HEK293 (cell line): ENCODE data around the gene TSPAN13.

ENCODE experiments used
- TCF7L2 ChIP-seq: IDR thresholded peaks from 2 replicates; pipeline ENCODE4 v1.6.1; 2011; ENCODE audit warnings: low read depth, mild to moderate bottlenecking, inconsistent platforms, low read length, moderate library complexity, borderline replicate concordance
- ZBTB1 ChIP-seq: fragments of 450-650 bp; formaldehyde crosslinking; IDR thresholded peaks from 2 replicates; pipeline ENCODE4 v1.5.1; 2016; ENCODE audit warnings: missing biosample characterization, missing genetic modification characterization
- ZFP69B ChIP-seq: fragments of 450-650 bp; formaldehyde crosslinking; IDR thresholded peaks from 2 replicates; pipeline ENCODE4 v1.5.1; 2016; ENCODE audit warnings: missing biosample characterization, missing genetic modification characterization
- ZNF302 ChIP-seq: fragments of 450-650 bp; formaldehyde crosslinking; IDR thresholded peaks from 2 replicates; pipeline ENCODE4 v1.5.1; 2016; ENCODE audit warnings: missing biosample characterization, missing genetic modification characterization, low read depth
- ZNF585B ChIP-seq: fragments of 450-650 bp; formaldehyde crosslinking; IDR thresholded peaks from 2 replicates; pipeline ENCODE4 v1.5.1; 2016; ENCODE audit warnings: missing biosample characterization, missing genetic modification characterization
- ZNF629 ChIP-seq: fragments of 450-650 bp; formaldehyde crosslinking; IDR thresholded peaks from 2 replicates; pipeline ENCODE4 v1.5.1; 2017; ENCODE audit warnings: missing biosample characterization, missing genetic modification characterization
- ZNF660 ChIP-seq: fragments of 450-650 bp; IDR thresholded peaks from 2 replicates; pipeline ENCODE4 v1.5.1; 2018; ENCODE audit warnings: missing biosample characterization, mild to moderate bottlenecking, missing genetic modification characterization
- ZNF76 ChIP-seq: fragments of 450-650 bp; formaldehyde crosslinking; IDR thresholded peaks from 2 replicates; pipeline ENCODE4; 2016; ENCODE audit warnings: low read depth, missing biosample characterization, missing genetic modification characterization, borderline replicate concordance
- ZNF777 ChIP-seq: fragments of 450-650 bp; formaldehyde crosslinking; IDR thresholded peaks from 2 replicates; pipeline ENCODE4 v1.5.1; 2017; ENCODE audit warnings: missing biosample characterization, missing genetic modification characterization, borderline replicate concordance
- TF ChIP-seq, protein P1 (sequence below): fragments of 450-650 bp; formaldehyde crosslinking; IDR thresholded peaks from 2 replicates; pipeline ENCODE4 v1.5.1; 2016; ENCODE audit warnings: missing biosample characterization, missing genetic modification characterization
- TF ChIP-seq, protein P2 (sequence below): fragments of 450-650 bp; formaldehyde crosslinking; IDR thresholded peaks from 2 replicates; pipeline ENCODE4 v1.5.1; 2017; ENCODE audit warnings: missing biosample characterization, missing genetic modification characterization
- TF ChIP-seq, protein P3 (sequence below): sonication (generic); formaldehyde crosslinking; IDR thresholded peaks from 2 replicates; pipeline ENCODE4 v1.8.1; 2022; ENCODE audit warnings: mild to moderate bottlenecking, moderate library complexity, missing genetic modification reagents

DNA sequence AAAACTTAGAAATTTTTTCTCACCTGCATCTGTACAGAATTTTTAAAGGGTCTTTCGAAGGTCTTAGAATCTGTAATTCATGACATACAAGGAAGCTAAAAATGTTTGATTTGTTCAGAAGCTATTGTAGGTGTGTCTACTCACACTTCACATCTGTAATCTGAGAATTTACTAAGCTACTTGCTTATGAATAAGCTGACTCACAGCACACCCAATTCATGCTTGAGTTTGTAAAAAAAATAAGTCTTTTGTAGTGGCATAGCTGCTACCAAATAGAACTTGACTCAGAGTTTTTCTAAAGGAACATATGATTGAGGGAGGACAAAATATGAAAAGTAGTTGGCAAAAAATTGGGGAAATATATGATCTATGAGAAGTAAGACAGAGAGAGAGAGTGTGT, 64.0 kb downstream of the TSPAN13 start:
- TF ChIP-seq, protein P1, sequence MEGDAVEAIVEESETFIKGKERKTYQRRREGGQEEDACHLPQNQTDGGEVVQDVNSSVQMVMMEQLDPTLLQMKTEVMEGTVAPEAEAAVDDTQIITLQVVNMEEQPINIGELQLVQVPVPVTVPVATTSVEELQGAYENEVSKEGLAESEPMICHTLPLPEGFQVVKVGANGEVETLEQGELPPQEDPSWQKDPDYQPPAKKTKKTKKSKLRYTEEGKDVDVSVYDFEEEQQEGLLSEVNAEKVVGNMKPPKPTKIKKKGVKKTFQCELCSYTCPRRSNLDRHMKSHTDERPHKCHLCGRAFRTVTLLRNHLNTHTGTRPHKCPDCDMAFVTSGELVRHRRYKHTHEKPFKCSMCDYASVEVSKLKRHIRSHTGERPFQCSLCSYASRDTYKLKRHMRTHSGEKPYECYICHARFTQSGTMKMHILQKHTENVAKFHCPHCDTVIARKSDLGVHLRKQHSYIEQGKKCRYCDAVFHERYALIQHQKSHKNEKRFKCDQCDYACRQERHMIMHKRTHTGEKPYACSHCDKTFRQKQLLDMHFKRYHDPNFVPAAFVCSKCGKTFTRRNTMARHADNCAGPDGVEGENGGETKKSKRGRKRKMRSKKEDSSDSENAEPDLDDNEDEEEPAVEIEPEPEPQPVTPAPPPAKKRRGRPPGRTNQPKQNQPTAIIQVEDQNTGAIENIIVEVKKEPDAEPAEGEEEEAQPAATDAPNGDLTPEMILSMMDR (tag by site-specific recombination), result no peak
- TF ChIP-seq, protein P2, sequence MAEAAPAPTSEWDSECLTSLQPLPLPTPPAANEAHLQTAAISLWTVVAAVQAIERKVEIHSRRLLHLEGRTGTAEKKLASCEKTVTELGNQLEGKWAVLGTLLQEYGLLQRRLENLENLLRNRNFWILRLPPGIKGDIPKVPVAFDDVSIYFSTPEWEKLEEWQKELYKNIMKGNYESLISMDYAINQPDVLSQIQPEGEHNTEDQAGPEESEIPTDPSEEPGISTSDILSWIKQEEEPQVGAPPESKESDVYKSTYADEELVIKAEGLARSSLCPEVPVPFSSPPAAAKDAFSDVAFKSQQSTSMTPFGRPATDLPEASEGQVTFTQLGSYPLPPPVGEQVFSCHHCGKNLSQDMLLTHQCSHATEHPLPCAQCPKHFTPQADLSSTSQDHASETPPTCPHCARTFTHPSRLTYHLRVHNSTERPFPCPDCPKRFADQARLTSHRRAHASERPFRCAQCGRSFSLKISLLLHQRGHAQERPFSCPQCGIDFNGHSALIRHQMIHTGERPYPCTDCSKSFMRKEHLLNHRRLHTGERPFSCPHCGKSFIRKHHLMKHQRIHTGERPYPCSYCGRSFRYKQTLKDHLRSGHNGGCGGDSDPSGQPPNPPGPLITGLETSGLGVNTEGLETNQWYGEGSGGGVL (tag by site-specific recombination), result no peak
- TF ChIP-seq, protein P3, sequence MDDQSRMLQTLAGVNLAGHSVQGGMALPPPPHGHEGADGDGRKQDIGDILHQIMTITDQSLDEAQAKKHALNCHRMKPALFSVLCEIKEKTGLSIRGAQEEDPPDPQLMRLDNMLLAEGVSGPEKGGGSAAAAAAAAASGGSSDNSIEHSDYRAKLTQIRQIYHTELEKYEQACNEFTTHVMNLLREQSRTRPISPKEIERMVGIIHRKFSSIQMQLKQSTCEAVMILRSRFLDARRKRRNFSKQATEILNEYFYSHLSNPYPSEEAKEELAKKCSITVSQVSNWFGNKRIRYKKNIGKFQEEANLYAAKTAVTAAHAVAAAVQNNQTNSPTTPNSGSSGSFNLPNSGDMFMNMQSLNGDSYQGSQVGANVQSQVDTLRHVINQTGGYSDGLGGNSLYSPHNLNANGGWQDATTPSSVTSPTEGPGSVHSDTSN (CRISPR knock-in tag), result no peak
- no peak for TF ChIP-seq ZNF76 (tag by site-specific recombination)
- TF ChIP-seq ZNF777 (tag by site-specific recombination), result no peak
- TF ChIP-seq ZNF302 (tag by site-specific recombination), result no peak
- no peak for TF ChIP-seq ZFP69B (tag by site-specific recombination)
- no peak for TF ChIP-seq ZNF585B (tag by site-specific recombination)
- no peak for TF ChIP-seq TCF7L2
- TF ChIP-seq ZBTB1 (tag by site-specific recombination), result no peak
- no peak for TF ChIP-seq ZNF629 (tag by site-specific recombination)
- no peak for TF ChIP-seq ZNF660 (tag by site-specific recombination)
